ENCODE results near the gene BAIAP2L1. TPM values are rescaled to one million over a fixed set of nuclear protein-coding genes. Genes with fewer than 3 reads are reported as not detected.

The BAIAP2L1 gene
- total and polyA plus RNA-seq, 7 donors, result 0.27 to 44.2 (median 3.0) TPM

GRCh38 chr7:98254516-98254915, 146.4 kb downstream of the BAIAP2L1 start:
- no peak overlapping the region for H3K27ac ChIP-seq
- H3K27me3 ChIP-seq, result no peaks in the 10 kb centered on the region
- no peak for DNase-seq
- peaks cover 0 to 14% (median 2%) of the 10 kb centered on the region in 4 donors for H3K36me3 ChIP-seq
- intact Hi-C loops (cut with DNase I), result loop anchor here (5.0 to 10.0 kb wide), 2 partner anchors 147 to 1300 kb away; partner anchors contain the start of genes FAM200A, LMTK2 and ZNF655
- WGBS, 2 donors, result 96 to 97% methylated on average over 4 of the region's 4 CpGs
- no peak for TF ChIP-seq POLR2AphosphoS5 (IDR thresholded peaks at IDR 0.05)
- TF ChIP-seq EP300 (IDR thresholded peaks at IDR 0.05), result no peak
- TF ChIP-seq, protein P1, sequence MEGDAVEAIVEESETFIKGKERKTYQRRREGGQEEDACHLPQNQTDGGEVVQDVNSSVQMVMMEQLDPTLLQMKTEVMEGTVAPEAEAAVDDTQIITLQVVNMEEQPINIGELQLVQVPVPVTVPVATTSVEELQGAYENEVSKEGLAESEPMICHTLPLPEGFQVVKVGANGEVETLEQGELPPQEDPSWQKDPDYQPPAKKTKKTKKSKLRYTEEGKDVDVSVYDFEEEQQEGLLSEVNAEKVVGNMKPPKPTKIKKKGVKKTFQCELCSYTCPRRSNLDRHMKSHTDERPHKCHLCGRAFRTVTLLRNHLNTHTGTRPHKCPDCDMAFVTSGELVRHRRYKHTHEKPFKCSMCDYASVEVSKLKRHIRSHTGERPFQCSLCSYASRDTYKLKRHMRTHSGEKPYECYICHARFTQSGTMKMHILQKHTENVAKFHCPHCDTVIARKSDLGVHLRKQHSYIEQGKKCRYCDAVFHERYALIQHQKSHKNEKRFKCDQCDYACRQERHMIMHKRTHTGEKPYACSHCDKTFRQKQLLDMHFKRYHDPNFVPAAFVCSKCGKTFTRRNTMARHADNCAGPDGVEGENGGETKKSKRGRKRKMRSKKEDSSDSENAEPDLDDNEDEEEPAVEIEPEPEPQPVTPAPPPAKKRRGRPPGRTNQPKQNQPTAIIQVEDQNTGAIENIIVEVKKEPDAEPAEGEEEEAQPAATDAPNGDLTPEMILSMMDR (IDR thresholded peaks at IDR 0.05), result no peak
- TF ChIP-seq POLR2A (IDR thresholded peaks at IDR 0.05), result no peak
- no peaks in the 10 kb centered on the region for H3K9me3 ChIP-seq
- H3K4me1 ChIP-seq, result peaks cover 0 to 27% (median 23%) of the 10 kb centered on the region in 4 donors
- no peak overlapping the region for H3K4me3 ChIP-seq

DNA sequence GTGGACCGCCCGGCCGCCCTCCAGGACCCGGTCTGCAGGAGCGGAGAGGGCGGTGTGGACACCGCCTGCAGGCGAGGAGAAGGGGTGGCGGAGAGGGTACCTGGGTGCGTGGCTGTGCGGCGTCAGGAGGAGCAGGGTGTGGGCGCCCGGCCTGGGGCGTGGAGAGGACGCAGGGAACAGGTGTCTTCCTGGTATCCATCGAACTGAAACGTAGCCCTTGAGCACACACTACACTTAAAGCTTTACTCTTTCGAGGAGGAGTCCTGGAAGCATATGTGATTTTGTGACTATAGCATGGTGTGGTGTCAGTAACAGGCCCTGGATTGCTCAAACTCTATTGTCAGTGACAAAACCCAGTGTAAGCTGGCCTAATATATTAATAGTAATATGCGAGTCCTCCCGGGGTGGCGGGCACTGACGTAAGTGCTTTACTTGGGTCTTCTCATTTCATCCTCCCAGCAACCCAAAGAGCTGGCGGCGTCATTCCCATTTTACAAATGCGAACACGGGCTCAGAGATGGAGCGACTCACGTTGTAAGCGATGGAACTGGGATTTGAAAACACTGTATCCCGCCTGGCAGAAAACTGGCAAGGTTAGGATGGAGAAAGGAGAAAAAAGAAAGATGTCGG, 148.3 kb downstream of the BAIAP2L1 start:
- Histone ChIP-seq H3K36me3 (peaks cover 0 to 14% (median 2%) of the 10 kb centered on the region in 4 donors), H3K4me3 (peak overlapping the region; percentile 58 to 88 (median 76)), H3K27me3 (no peaks in the 10 kb centered on the region), H3K9me3 (no peaks in the 10 kb centered on the region), H3K27ac (peak overlapping the region; percentile 78 to 88 (median 84)), H3K4me1 (peaks cover 0 to 31% (median 23%) of the 10 kb centered on the region in 4 donors)
- no peak for DNase-seq
- TF ChIP-seq, protein P1 (IDR thresholded peaks at IDR 0.05), result no peak
- TF ChIP-seq EP300 (IDR thresholded peaks at IDR 0.05) (no peak), POLR2A (IDR thresholded peaks at IDR 0.05) (no peak)
- intact Hi-C loops (cut with DNase I), result loop anchor here (1.0 to 10.0 kb wide), 3 partner anchors 29 to 1302 kb away; partner anchors contain the start of genes BRI3, FAM200A, LMTK2 and ZNF655
- WGBS, 2 donors, result 24 to 26% methylated on average over 32 of the region's 32 CpGs

DNA sequence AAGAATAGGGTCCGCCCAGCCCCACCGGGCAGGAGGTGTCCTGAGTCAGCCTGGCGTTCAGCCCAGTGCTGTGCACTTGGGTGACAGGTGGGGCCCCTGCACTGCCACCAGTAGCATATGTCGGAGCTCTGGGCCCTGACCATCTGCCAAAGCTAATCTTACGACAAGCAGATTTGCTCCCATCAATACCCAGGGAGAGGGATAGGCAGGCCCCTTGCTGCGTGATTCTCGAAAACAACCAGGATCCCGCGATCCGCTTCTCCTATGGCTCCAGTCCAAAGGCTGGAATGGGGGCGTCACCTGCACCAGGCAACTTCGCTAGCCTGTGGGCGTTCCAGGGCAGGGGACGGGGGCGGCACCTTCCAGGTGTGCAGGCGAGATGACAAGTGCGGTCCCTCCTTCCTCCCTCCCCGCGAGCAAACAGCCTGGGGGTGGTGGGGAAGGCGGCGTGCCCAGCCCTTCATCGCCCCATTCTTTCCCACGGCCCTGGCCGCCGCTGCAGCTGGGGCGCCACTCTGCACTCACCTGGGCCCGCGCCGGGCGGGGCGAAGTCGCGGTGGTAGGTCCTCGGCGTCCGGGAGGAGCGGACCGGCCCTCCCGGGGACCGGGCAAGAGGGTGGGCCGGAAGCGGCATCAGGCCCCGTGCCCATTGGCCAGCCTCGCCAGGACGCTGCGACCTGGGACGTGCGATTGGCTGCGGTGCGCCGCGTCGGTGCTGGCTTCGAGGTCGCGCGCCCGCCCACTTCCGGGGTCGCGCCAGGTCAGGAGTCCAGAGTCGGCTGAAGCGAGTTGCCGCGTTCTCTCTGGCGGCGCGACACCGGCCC, 149.1 kb downstream of the BAIAP2L1 start, which contains the start of gene TECPR1:
TECPR1 (minus strand) TSS at position 632 of the 824 bp plus-strand sequence. CDS start 6,086 bp downstream, outside the sequence.
- peak within 1 kb of the TSS; percentile 78 to 88 (median 84) for H3K27ac ChIP-seq
- peak; percentile 97 for DNase-seq
- whole genome bisulfite sequencing, 2 donors, result 0 to 1% methylated on average over 69 of the region's 69 CpGs
- peaks cover 0 to 31% (median 23%) of the 10 kb centered on the region in 4 donors for H3K4me1 ChIP-seq
- H3K4me3 ChIP-seq, result peak within 1 kb of the TSS; percentile 58 to 88 (median 76)
- TF ChIP-seq POLR2A (IDR thresholded peaks at IDR 0.05) (peak in 1 of 2 donors; percentile 20), POLR2AphosphoS5 (IDR thresholded peaks at IDR 0.05) (peak in 3 of 4 donors; percentile 68 to 78 (median 76)), EP300 (IDR thresholded peaks at IDR 0.05) (no peak)
- H3K9me3 ChIP-seq, result no peaks in the 10 kb centered on the region
- H3K27me3 ChIP-seq, result no peaks in the 10 kb centered on the region
- intact Hi-C loops (cut with DNase I), result loop anchor here (1.0 to 10.0 kb wide), 3 partner anchors 29 to 1303 kb away; partner anchors contain the start of genes BRI3, FAM200A, LMTK2 and ZNF655
- H3K36me3 ChIP-seq, result peaks cover 0 to 7% (median under 1%) of the 10 kb centered on the region in 4 donors

DNA sequence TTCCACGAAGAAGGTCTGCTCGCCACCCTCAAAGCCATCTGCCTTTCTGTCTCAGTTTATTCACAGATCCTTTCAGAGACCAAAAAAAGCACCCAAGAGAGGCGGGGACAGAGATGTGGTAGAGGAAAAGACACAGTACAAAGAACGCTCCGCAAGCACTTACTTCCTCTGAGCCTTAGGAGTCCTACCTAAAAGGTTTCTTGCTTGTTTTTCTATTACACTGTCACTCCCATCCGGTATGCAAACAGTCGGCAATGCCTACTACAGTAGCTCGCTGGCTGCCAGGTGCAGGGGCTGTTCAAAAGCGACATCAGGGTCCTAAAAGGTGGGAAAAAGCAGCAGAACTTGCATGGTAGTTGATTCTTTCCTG, 149.7 kb downstream of the BAIAP2L1 start:
- no peak for DNase-seq
- peaks cover 0 to 1% (median 0%) of the 10 kb centered on the region in 4 donors for H3K36me3 ChIP-seq
- peaks cover 0 to 31% (median 23%) of the 10 kb centered on the region in 4 donors for H3K4me1 ChIP-seq
- H3K9me3 ChIP-seq, result no peaks in the 10 kb centered on the region
- no peaks in the 10 kb centered on the region for H3K27me3 ChIP-seq
- no peak for TF ChIP-seq POLR2A (IDR thresholded peaks at IDR 0.05)
- TF ChIP-seq EP300 (IDR thresholded peaks at IDR 0.05), result no peak
- no peak for TF ChIP-seq POLR2AphosphoS5 (IDR thresholded peaks at IDR 0.05)
- TF ChIP-seq, protein P1 (IDR thresholded peaks at IDR 0.05), result no peak
- 5 to 11% methylated on average over 9 of the region's 9 CpGs for WGBS, 2 donors
- H3K4me3 ChIP-seq, result peak overlapping the region; percentile 58 to 88 (median 76)
- intact Hi-C loops (cut with DNase I), result loop anchor here (5.0 to 10.0 kb wide), 2 partner anchors 144 to 1304 kb away; partner anchors contain the start of genes FAM200A, LMTK2 and ZNF655
- peak overlapping the region; percentile 78 to 88 (median 84) for H3K27ac ChIP-seq
